GM23248 (cell line): ENCODE data around the gene SPTLC1.

Source experiments
- EZH2 ChIP-seq: fragments of 200-600 bp; sonication (generic); IDR thresholded peaks from 2 replicates; pipeline ENCODE4 v1.6.1; 2018; ENCODE audit warnings: antibody characterized with exemption, mild to moderate bottlenecking; ENCODE audit not compliant: insufficient read depth, poor library complexity, severe bottlenecking
- EZH2phosphoT487 ChIP-seq: fragments of 200-600 bp; sonication (generic); IDR thresholded peaks from 2 replicates; pipeline ENCODE4 v1.6.1; 2018; ENCODE audit warnings: antibody characterized with exemption, moderate library complexity, mild to moderate bottlenecking, low read depth; ENCODE audit not compliant: insufficient read depth

- TF ChIP-seq EZH2 (no peak), EZH2phosphoT487 (no peak)
Measured at GRCh38 chr9:92164490-92164889, 49.3 kb upstream of the SPTLC1 start.
